ENCODE data around the gene DENND5B. TPM values are rescaled to one million over a fixed set of nuclear protein-coding genes. Genes with fewer than 3 reads are reported as not detected.

The DENND5B gene
- total RNA-seq, 8 experiments from 2014 or later = 2.6 to 36.9 (median 18.1) TPM

GRCh38 chr12:31346267-31346666, 244.7 kb downstream of the DENND5B start:
- in situ Hi-C loops (cut with MboI; ENCODE audit: low pct_unique_long_range_greater_than_20kb in 2 of 9, low sequenced_read_pairs in 9 of 9, unreplicated experiment in 9 of 9) = no loop called here
- 10 to 92% (median 78%) methylated on average over 1 to 9 of the region's 9 CpGs for WGBS, 10 experiments
- Histone ChIP-seq H3K4me3 (no peak overlapping the region), H3K4me1 (replicated peaks in 1 of 2) (peaks cover 0 to 3% of the 10 kb centered on the region in 2 donors), H3K27ac (no peak overlapping the region)
- peak in 3 of 8 experiments; percentile 11 to 28 (median 26) for ATAC-seq (replicated peaks in 6 of 8)

- 52 to 100% (median 72%) methylated on average over 2 to 8 of the region's 8 CpGs; no CpG with 5 or more reads in 1 of the 10 experiments for WGBS, 10 experiments
- no peak for ATAC-seq (replicated peaks in 6 of 8)
- Histone ChIP-seq H3K4me3 (no peak overlapping the region), H3K27ac (no peak overlapping the region), H3K4me1 (replicated peaks in 1 of 2) (peaks cover 0 to 3% of the 10 kb centered on the region in 2 donors)
- in situ Hi-C loops (cut with MboI; ENCODE audit: low pct_unique_long_range_greater_than_20kb in 2 of 9, low sequenced_read_pairs in 9 of 9, unreplicated experiment in 9 of 9) = no loop called here
Measured at GRCh38 chr12:31343139-31343538, 247.8 kb downstream of the DENND5B start.

GRCh38 chr12:31342286-31342685, 248.7 kb downstream of the DENND5B start:
- Histone ChIP-seq H3K4me3 (no peak overlapping the region), H3K4me1 (replicated peaks in 1 of 2) (peaks cover 0 to 5% of the 10 kb centered on the region in 2 donors), H3K27ac (no peak overlapping the region)
- WGBS, 10 experiments = 0 to 100% (median 83%) methylated on average over 1 of the region's 1 CpG; no CpG with 5 or more reads in 1 of the 10 experiments
- in situ Hi-C loops (cut with MboI; ENCODE audit: low pct_unique_long_range_greater_than_20kb in 2 of 9, low sequenced_read_pairs in 9 of 9, unreplicated experiment in 9 of 9) = no loop called here
- peak in 2 of 8 experiments; percentile 18 to 29 for ATAC-seq (replicated peaks in 6 of 8)

GRCh38 chr12:31339831-31340622, 250.9 kb downstream of the DENND5B start:
- in situ Hi-C loops (cut with MboI; ENCODE audit: low pct_unique_long_range_greater_than_20kb in 2 of 9, low sequenced_read_pairs in 9 of 9, unreplicated experiment in 9 of 9) = no loop called here
- no peak overlapping the region for H3K4me3 ChIP-seq
- ATAC-seq (replicated peaks in 6 of 8) = no peak
- WGBS, 10 experiments = 49 to 97% (median 87%) methylated on average over 4 to 10 of the region's 10 CpGs
- no peak overlapping the region for H3K27ac ChIP-seq
- peaks cover 0 to 2% of the 10 kb centered on the region in 2 donors for H3K4me1 ChIP-seq (replicated peaks in 1 of 2)

- no peak for ATAC-seq (replicated peaks in 6 of 8)
- in situ Hi-C loops (cut with MboI; ENCODE audit: low pct_unique_long_range_greater_than_20kb in 2 of 9, low sequenced_read_pairs in 9 of 9, unreplicated experiment in 9 of 9) = no loop called here
- Histone ChIP-seq H3K4me3 (no peak overlapping the region), H3K27ac (no peak overlapping the region), H3K4me1 (replicated peaks in 1 of 2) (peaks cover 0 to 2% of the 10 kb centered on the region in 2 donors)
- WGBS, 10 experiments = 39 to 100% (median 86%) methylated on average over 1 to 4 of the region's 4 CpGs; no CpG with 5 or more reads in 1 of the 10 experiments
Measured at GRCh38 chr12:31337952-31338351, 253.0 kb downstream of the DENND5B start.

Other genes with a start within 250 kb of the DENND5B start
- 1 to 10 TPM; 1.6 to 2.9 (median 2.3) TPM for gene ETFBKMT, start 68.6 kb upstream of the DENND5B start, total RNA-seq
- gene AMN1, start 137.9 kb upstream of the DENND5B start, total RNA-seq = 10 to 100 TPM in 5 of 8 experiments, 1 to 10 TPM in 3; 4.1 to 48.8 (median 26.3) TPM

All from motor neuron (in vitro differentiated cells).